CD4-positive, alpha-beta T cell treated with Interleukin-2 at 100 ng/mL for 4 hours (primary cell): Measurements from ENCODE around the gene GKN1.
"Not testable (repeated sequence)": the region's sequence is repeated elsewhere in the genome, so short reads cannot be mapped to it uniquely, and the experiment has no call there.

Source experiments
- DNase-seq: peaks from one replicate; pipeline ENCODE4 v3.0.0-alpha.2; 2020; ENCODE audit warnings: low spot score

The GKN1 gene, protein sequence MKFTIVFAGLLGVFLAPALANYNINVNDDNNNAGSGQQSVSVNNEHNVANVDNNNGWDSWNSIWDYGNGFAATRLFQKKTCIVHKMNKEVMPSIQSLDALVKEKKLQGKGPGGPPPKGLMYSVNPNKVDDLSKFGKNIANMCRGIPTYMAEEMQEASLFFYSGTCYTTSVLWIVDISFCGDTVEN

DNA sequence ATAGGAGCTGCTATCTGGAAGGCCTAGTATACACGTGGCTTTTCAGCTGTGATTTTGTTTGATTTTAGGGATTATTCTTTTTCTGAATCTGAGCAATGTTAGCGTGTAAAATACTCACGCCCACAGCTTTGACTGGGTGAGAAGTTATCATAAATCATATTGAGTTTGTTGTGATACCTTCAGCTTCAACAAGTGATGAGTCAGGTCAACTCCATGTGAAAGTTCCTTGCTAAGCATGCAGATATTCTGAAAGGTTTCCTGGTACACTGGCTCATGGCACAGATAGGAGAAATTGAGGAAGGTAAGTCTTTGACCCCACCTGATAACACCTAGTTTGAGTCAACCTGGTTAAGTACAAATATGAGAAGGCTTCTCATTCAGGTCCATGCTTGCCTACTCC, at the start of gene GKN1:
TSS of gene GKN1 (plus strand) at position 386 of the 400 bp plus-strand sequence. CDS start 42 bp downstream, outside the sequence.
- DNase-seq, result no peak

DNA sequence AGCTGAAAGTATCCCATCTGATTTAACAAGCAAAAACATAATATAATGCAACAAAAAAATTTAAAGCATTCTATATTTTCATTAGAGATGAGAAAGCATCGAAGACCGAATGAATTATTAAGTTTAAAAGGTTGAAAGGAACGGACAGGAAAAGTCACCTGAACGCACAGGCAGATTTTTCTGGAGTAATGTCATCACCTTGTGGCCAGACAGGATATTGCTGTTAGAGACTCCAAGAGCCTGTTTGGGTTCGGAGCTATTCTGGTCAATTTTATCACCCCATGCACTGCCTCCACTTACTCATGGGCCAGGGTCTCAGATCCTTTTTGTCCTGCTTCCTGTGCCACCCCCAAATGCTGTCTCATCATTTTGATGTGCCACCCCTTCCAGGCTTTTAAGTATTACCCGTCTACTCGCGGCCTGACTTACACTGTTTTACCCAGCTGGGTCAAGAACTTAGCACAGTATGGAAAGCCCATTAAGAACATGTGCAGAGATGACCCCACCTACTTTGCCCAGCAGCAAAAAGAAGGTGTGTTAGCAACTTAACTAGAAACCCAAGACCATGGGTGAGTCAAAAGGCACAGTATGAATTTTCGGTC, 49.0 kb upstream of the GKN1 start:
- DNase-seq, result peak; percentile 78

- DNase-seq, result no peak
These were observed 47.6 kb upstream of the GKN1 start for GRCh38 chr2:68926796-68927195.

GRCh38 chr2:68931149-68931711, 43.2 kb upstream of the GKN1 start:
- DNase-seq, result no peak

DNA sequence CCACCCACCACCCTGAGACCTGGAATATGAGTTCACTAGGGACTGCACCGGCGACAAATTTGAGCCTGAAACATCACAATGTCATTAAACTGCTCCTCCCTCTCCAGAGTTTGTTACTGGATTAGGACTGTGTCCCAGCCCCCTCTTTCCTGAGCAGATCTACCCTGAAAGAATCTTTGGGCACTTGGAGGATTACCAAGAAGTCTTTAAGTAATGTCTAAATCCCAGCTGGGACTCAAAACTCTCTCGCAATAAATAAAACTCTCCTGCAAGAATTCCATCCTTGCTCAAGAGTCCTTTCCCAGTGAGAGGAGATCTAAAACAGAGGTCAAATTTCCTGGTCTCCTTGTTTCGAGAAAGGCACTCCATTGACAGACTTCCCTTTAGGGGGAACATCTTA, 42.6 kb upstream of the GKN1 start:
- no peak for DNase-seq

DNA sequence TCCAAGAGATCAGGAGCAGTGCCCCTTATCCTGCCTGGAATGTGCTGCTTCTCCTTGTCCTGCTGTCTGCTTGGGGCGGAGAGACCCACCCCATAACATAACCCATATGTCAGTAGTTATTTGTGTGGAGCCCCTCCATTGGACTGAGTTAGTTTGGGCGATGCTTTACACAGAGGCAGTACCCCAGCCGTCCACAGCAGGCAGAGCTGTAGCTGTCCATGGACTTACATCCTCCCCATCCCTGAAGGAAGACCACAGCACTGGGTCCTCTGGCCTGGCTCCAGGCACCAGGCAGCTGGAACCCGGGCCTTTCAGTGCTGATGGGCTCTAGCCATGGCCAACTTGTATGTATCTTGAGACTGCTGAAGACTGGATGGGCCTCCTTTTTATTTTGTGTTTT, 42.0 kb upstream of the GKN1 start:
- DNase-seq, result no peak

- no peak for DNase-seq
These were observed 40.4 kb upstream of the GKN1 start for GRCh38 chr2:68934021-68934420.

DNA sequence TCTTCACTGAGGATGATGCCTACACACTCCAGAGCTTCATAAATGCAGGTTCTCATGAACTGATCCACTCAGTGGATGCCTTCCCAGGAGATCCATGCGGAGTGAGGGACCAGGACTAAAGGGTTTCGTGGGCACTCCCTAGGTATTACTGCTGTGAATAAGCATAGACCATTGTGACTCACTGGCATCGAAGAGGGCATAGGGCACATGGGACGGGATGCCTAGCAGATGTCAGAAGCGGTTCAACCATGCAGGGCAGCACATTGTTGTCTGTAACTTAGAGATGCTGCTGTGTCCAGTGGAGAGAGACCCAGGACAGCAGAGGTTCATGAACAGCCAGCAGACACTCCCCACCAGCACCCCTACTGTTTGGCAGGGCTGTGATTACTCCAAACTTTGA, 39.0 kb upstream of the GKN1 start:
- DNase-seq, result no peak

DNA sequence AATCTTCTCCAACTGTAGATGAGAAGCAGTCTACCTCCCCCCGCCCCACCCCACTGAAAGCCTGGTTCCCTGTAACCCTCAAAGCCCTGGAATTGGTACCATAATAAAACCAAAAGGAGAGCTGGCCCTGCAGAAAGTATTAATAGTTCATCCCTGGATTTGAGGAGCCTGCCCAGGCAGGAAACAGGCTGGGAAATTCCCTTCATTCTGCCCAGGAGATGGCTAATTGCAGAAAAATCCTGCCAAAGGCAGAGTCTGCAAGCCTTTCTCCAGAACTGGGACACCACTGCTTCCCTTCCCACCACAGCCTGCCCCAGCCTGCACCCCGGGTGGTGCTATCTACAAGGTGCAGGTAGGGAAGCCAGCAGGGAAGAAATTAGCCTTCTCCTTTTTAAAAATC, 38.0 kb upstream of the GKN1 start:
- no peak for DNase-seq

DNA sequence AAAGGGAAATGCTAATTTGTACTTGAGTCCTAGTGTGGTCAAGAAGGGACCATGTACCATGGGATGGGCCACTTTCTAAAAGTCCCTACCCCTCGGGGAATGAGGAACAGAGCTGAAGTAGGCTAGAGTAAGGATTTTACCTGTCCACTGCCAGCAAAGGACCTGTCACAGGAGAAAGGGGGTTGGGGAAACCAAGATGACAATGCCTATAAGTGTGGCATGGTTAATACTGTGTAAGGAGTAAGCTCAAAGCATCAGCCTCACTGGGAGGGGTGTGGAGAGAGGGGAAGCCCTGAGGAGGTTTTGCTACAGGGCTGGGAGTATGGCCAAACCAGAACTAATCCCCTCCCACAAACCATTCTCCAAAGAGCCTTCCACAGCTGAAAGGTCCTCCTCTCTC, 37.5 kb upstream of the GKN1 start:
- DNase-seq, result no peak

DNA sequence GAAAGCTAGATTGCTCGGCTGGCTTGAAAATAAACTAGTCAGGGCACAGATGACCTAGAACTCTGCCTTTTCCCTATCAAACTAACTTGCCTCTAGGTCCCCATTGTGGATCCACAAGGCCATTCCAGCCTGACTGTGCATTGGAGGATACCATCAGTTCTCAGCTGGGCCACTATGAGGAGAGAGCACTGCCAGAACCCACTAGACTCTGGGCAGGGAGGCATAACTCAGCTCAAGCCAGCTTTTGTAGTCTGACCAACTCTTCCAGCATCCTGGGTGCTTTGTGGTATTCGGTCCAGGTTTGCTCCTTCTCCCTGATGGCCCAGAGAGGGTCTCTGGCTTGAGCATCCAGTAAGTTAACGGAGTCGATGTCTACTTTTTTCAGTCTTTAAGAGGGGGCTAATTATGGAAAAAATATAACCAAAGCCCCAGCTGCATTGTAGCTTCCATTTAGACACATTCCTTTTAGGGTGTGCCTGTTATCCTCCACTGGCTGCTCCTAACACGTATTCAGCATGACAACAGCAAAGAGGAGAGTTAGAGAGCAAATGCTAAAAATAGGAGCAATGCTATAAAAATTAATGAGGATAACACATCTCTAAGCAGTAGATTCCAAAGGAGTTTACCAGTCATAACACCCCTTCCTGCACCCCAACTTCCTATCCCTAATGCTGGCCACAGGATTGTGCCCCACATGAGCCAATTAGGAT, 36.9 kb upstream of the GKN1 start:
- no peak for DNase-seq

- no peak for DNase-seq
These were observed 35.5 kb upstream of the GKN1 start for GRCh38 chr2:68938938-68939337.

- no peak for DNase-seq
These were observed 34.5 kb upstream of the GKN1 start for GRCh38 chr2:68939962-68940361.

DNA sequence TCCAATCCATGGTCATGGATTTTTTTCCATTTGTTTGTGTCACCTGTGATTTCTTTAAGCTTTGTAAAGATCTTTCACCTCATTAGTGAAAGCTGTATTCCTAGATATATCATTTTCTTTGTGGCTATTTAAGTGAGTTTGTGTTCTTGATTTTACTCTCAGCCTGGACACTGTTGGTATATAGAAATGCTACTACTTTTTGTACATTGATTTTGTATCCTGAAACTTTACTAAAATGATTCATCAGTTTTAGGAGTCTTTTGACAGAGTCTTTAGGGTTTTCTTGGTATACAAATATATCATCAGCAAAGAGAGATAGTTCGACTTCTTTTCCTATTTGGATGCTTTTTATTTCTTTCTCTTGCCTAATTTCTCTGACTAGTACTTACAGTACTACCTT, 34.1 kb upstream of the GKN1 start:
- DNase-seq, result no peak

DNA sequence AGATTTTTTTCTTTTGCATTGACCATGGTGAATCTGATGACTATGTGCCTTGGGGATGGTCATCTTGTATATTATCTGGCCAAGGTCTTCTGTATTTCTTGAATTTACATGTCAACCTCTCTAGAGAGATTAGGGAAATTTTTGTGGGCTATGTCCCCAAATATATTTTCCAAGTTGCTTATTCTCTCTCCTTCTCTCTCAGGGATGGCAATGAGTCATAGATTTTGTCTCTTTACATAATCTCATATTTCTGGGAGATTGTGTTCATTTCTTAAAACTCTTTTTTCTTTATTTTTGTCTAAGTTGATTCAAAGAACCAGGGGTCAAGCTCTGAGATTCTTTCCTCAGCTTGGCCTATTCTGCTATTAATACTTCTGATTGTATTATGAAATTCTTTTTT, 31.6 kb upstream of the GKN1 start:
- no peak for DNase-seq

DNA sequence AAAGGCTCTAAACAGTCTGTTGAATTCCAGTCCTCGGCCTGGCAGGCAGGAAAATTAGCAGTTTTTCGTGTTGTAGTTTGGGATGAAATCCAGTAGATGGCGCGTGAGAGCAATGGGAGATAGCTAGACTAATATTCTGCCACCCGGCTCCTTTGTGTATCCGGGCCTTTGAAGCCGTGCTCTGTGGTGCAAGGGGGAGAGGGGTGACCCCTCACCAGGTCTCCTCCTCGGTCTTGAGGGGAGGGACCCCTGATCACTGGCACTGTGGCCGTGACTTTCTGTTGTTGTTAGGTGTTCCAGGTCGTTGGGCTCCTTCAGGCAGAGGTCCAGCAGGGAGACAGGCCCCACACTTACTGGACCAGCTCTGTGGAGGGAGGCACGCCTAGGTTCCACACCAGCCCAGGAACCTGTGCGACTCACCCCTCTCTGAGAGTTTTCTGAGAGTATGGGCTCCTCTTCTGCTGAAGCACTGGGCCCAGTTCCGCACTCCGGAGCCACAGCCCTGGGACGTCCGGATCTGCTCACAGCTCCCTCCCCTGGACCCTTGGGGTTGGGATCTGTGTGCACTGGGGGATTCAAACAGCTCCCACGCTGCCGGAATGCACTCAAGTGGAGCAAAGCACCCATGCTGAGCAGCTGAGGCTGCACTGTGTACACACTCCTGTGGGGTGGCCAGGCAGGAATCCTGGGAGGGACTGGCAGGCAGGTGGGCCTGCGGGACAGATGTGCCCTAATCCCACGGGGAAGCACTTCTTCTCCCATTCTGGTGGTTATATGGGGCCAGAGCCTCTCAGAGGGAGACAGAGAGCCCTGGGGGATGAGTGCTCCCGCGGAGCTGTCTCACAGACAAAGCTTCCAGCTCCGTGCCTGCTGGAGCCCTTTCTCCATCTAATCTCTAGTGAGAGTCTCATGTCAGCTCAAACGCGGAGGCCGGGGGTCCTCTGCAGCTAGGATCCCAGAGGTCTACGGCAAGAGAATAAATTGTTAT, 30.6 kb upstream of the GKN1 start:
- peak; percentile 67 for DNase-seq

DNA sequence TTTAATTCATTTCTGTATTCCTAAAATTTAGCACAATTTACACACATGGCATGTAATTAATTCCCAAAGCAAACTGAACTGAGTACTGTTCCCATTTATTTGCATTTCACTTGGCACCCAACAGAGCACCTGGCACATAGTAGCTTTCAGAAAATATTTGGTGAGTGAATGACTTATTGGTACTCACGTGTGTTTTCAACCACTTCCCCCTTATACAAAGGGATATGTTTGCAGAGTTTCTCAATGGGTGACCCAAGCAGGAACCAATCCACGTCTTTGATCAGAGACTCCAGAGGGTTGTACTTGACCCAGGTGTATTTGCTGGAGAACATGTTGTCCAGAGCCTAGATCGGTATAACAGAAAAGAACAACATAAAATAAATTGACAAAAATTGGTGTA, 28.3 kb upstream of the GKN1 start:
- DNase-seq, result no peak

GRCh38 chr2:68948710-68949109, 25.7 kb upstream of the GKN1 start:
- no peak for DNase-seq

GRCh38 chr2:68951899-68952298, 22.5 kb upstream of the GKN1 start:
- no peak for DNase-seq

DNA sequence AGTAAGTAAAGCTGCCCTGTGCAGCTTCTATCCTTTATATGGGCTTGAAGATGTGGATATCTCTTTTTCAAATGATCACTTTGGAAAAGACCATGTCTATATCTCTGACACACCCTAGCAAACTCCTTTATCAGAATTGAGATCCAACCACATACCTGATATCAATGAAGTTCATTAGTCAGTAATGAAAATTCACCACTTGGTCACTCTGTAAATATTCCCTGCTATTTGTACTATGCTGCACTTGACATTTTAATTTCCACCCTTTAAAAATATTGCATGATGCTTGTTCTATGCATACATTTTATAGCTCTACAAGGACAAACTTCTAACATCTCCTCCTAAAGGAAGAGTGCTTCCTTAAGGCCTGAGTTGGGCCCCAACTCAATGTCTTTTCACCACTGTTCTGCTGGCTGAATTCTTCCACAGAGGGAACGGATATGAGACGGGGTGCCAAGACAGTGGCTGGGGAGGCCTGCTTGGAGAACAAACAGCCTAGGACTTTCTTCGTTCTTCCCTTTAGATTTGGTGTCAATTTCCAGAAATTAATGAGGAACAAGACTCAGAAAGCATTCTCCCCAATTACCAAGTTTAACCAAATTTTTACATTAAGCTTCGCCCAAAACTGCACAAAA, 21.4 kb upstream of the GKN1 start, which contains the start of gene GKN2:
TSS of gene GKN2 (minus strand) at position 7 of the 635 bp plus-strand sequence. CDS start 32 bp downstream, outside the sequence.
- no peak for DNase-seq

GRCh38 chr2:68955432-68955831, 19.0 kb upstream of the GKN1 start:
- not testable (repeated sequence) for DNase-seq
